GM06990 (cell line): Measurements from ENCODE around the gene PDE12.
A peak's percentile ranks its signal among the peaks of the same experiment; 100 is the strongest.

Source experiments
- DNase-seq: peaks from one replicate; pipeline ENCODE4 v3.0.0-alpha.2; 2011; ENCODE audit not compliant: insufficient read length; ENCODE audit errors: extremely low read depth
- H3K27me3 ChIP-seq: replicated peaks from 2 replicates; pipeline ENCODE4 v1.6.0; 2011; ENCODE audit warnings: low read length; ENCODE audit not compliant: control insufficient read depth, insufficient read depth
- H3K36me3 ChIP-seq: 2 replicates; pipeline ENCODE4 v1.5.1; 2011; ENCODE audit warnings: low read length; ENCODE audit not compliant: control insufficient read depth, insufficient read depth
- H3K4me3 ChIP-seq: replicated peaks from 2 replicates; pipeline ENCODE4 v1.5.1; 2011; ENCODE audit warnings: low read depth, mild to moderate bottlenecking, control low read depth, low read length
- CTCF ChIP-seq: IDR thresholded peaks from 2 replicates; pipeline ENCODE4 v1.5.1; 2011; ENCODE audit warnings: low read length, control low read depth, mild to moderate bottlenecking, inconsistent platforms; ENCODE audit not compliant: insufficient read depth, poor library complexity, severe bottlenecking

PDE12 gene

GRCh38 chr3:57575966-57576626 is 20.0 kb downstream of the PDE12 start:
- H3K36me3 ChIP-seq = peaks cover 8% of the 10 kb centered on the region
- TF ChIP-seq CTCF = no peak
- no peaks in the 10 kb centered on the region for H3K27me3 ChIP-seq
- no peak for DNase-seq
- H3K4me3 ChIP-seq = no peak overlapping the region

DNA sequence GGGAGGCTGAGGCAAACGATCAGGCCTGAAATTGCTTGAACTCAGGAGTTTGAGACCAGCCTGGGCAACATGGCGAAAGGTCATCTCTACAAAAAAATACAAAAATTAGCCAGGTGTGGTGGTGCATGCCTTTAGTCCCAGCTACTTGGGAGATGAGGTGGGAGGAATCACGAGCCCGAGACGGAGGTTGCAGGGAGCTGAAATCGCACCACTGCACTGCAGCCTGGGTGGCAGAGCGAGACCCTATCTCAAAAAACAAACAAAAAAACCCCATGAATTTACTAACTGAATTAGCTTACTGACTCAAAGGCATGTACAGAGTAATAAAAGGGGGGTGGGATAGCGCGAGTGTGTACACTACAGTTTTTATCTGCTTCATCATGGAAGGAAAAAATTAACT is 21.7 kb downstream of the PDE12 start:
- H3K36me3 ChIP-seq = peaks cover 8% of the 10 kb centered on the region
- no peak overlapping the region for H3K4me3 ChIP-seq
- H3K27me3 ChIP-seq = no peaks in the 10 kb centered on the region
- no peak for DNase-seq
- no peak for TF ChIP-seq CTCF

GRCh38 chr3:57582474-57583168 is 26.5 kb downstream of the PDE12 start:
- Histone ChIP-seq H3K4me3 (no peak overlapping the region), H3K27me3 (no peaks in the 10 kb centered on the region), H3K36me3 (peaks cover 5% of the 10 kb centered on the region)
- peak; percentile 37 for TF ChIP-seq CTCF
- no peak for DNase-seq

- TF ChIP-seq CTCF = no peak
- H3K27me3 ChIP-seq = no peaks in the 10 kb centered on the region
- H3K4me3 ChIP-seq = no peak overlapping the region
- no peak for DNase-seq
- H3K36me3 ChIP-seq = peaks cover 2% of the 10 kb centered on the region
These were observed 27.5 kb downstream of the PDE12 start for GRCh38 chr3:57583544-57583943.

DNA sequence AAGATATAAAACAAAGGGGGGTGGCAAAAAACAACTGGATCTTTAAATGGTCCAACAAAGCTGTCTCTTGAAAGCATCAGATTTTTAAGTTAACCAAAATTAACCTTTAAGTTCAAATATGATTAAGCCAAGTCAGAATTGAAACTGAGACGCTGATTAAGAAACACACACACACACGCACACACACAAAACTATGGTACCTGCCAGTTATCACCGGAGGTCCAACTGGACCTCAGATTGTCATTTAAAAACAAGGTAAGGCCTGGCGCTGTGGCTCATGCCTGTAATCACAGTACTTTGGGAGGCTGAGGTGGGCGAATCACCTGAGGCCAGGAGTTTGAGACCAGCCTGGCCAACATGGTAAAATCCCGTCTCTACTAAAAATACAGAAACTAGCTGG is 30.7 kb downstream of the PDE12 start:
- DNase-seq = no peak
- Histone ChIP-seq H3K36me3 (peaks cover 2% of the 10 kb centered on the region; the same call in 1 of the 2 replicates), H3K4me3 (no peak overlapping the region), H3K27me3 (no peaks in the 10 kb centered on the region)
- no peak for TF ChIP-seq CTCF
